Bronchial epithelial cell (primary cell): ENCODE results near the gene ANXA11. TPM values are rescaled to one million over a fixed set of nuclear protein-coding genes. Genes with fewer than 3 reads are reported as not detected.
A peak's percentile ranks its signal among the peaks of the same experiment; 100 is the strongest.
"Not testable (repeated sequence)": the region's sequence is repeated elsewhere in the genome, so short reads cannot be mapped to it uniquely, and the experiment has no call there.

Experiments used
- DNase-seq: peaks from one replicate; pipeline ENCODE4 v3.0.0-alpha.2; 2010; ENCODE audit warnings: low read depth
- FAIRE-seq: peaks from 2 replicates; lab custom pipeline; 2011; peaks lifted over from hg19 to GRCh38; lab: Jason Lieb, UNC
- H3K27me3 ChIP-seq: 2 replicates; pipeline ENCODE4 v1.5.1; 2011; ENCODE audit warnings: low read length; ENCODE audit not compliant: control insufficient read depth, insufficient read depth
- H3K36me3 ChIP-seq: 2 replicates; pipeline ENCODE4 v1.5.1; 2011; ENCODE audit warnings: low read length; ENCODE audit not compliant: control insufficient read depth, insufficient read depth
- H3K4me3 ChIP-seq: 2 replicates; pipeline ENCODE4 v1.5.1; 2011; ENCODE audit warnings: mild to moderate bottlenecking, low read depth, low read length, control low read depth
- CTCF ChIP-seq: IDR thresholded peaks from 2 replicates; pipeline ENCODE4 v1.5.1; 2011; ENCODE audit warnings: mild to moderate bottlenecking, moderate library complexity, low read length, control low read depth, inconsistent platforms; ENCODE audit not compliant: insufficient read depth, severe bottlenecking
- total RNA-seq: library from RNA; depleted of rRNA; stranded (reverse); fragments of >200 nt; gene quantifications from 2 replicates; pipeline ENCODE4 v1.2.1, GENCODE V29; 2014

ANXA11 gene
- total RNA-seq, result 22.1 and 31.7 TPM in 2 replicates

GRCh38 chr10:80205477-80206276 lies at the start of gene ANXA11:
ANXA11 (minus strand) TSS chr10:80205537; CDS start chr10:80172861, 32,676 bp downstream.
- DNase-seq (peak; percentile 59), FAIRE-seq (no peak)
- H3K4me3 ChIP-seq, result peak within 1 kb of the TSS; percentile 67

GRCh38 chr10:80254726-80255125 lies 49.4 kb upstream of the ANXA11 start:
- not testable (repeated sequence) for FAIRE-seq

More at GRCh38 chr10:80205477-80206276, at the start of gene ANXA11:
- no peak for TF ChIP-seq CTCF
- Histone ChIP-seq H3K36me3 (peaks cover 4% of the 10 kb centered on the region), H3K27me3 (no peaks in the 10 kb centered on the region)

GRCh38 chr10:80253963-80254271 lies 48.6 kb upstream of the ANXA11 start:
- H3K36me3 ChIP-seq, H3K27me3 ChIP-seq, FAIRE-seq, H3K4me3 ChIP-seq: not testable (repeated sequence)
- DNase-seq, result peak; percentile 12

More at GRCh38 chr10:80254726-80255125, 49.4 kb upstream of the ANXA11 start:
- not testable (repeated sequence) for H3K4me3 ChIP-seq, H3K27me3 ChIP-seq, H3K36me3 ChIP-seq, DNase-seq

- Histone ChIP-seq H3K36me3 (no peaks in the 10 kb centered on the region), H3K27me3 (peaks cover 3% of the 10 kb centered on the region), H3K4me3 (no peak overlapping the region)
- FAIRE-seq, result no peak
- TF ChIP-seq CTCF, result no peak
- DNase-seq, result no peak
Measured at GRCh38 chr10:80253266-80253962, 48.1 kb upstream of the ANXA11 start.

GRCh38 chr10:80252296-80252887 lies 47.1 kb upstream of the ANXA11 start:
- H3K27me3 ChIP-seq, result peaks cover 3% of the 10 kb centered on the region
- no peaks in the 10 kb centered on the region for H3K36me3 ChIP-seq
- DNase-seq, result no peak
- TF ChIP-seq CTCF, result no peak
- no peak for FAIRE-seq
- H3K4me3 ChIP-seq, result no peak overlapping the region

- H3K27me3 ChIP-seq, H3K4me3 ChIP-seq, FAIRE-seq, H3K36me3 ChIP-seq: not testable (repeated sequence)
- peak; percentile 41 for DNase-seq
Measured at GRCh38 chr10:80251703-80252280, 46.5 kb upstream of the ANXA11 start.

- H3K4me3 ChIP-seq, H3K36me3 ChIP-seq, DNase-seq, H3K27me3 ChIP-seq, FAIRE-seq: not testable (repeated sequence)
Measured at GRCh38 chr10:80250399-80250798, 45.1 kb upstream of the ANXA11 start.

- DNase-seq, FAIRE-seq, H3K27me3 ChIP-seq, H3K36me3 ChIP-seq, H3K4me3 ChIP-seq: not testable (repeated sequence)
Measured at GRCh38 chr10:80249906-80250305, 44.6 kb upstream of the ANXA11 start.

GRCh38 chr10:80247611-80248010 lies 42.3 kb upstream of the ANXA11 start:
- not testable (repeated sequence) for H3K4me3 ChIP-seq, FAIRE-seq, H3K27me3 ChIP-seq, DNase-seq, H3K36me3 ChIP-seq

GRCh38 chr10:80244371-80244770 lies 39.0 kb upstream of the ANXA11 start:
- not testable (repeated sequence) for DNase-seq, FAIRE-seq, H3K4me3 ChIP-seq, H3K36me3 ChIP-seq, H3K27me3 ChIP-seq
